Heart left ventricle (tissue), 16 donors: ENCODE measurements around the gene MUCL3. TPM values are rescaled to one million over a fixed set of nuclear protein-coding genes. Genes with fewer than 3 reads are reported as not detected.
A peak's percentile ranks its signal among the peaks of the same experiment; 100 is the strongest.

Experiments
- ATAC-seq, 4 donors: fragments of 200-7000 bp; cut with Tn5 transposase; one replicate each; pipeline ENCODE4 v1.9.1; 2020 to 2022; ENCODE audit warnings: moderate library complexity in 4 of 4, mild to moderate bottlenecking in 3 of 4, moderate number of reproducible peaks in 1 of 4
- DNase-seq, 5 donors: peaks; one replicate each; pipeline ENCODE4 v3.0.0-alpha.2; 2020
- H3K27ac ChIP-seq, 12 donors: fragments of 200-600 bp; sonication (generic) in 4 of 12; one replicate each; pipeline versions ENCODE4 v1.5.0 to v1.8.0; 2016 to 2022; ENCODE audit warnings: mild to moderate bottlenecking in 2 of 12
- H3K27me3 ChIP-seq, 9 donors: fragments of 200-600 bp; sonication (generic) in 2 of 9; one replicate each; pipeline versions ENCODE4 v1.5.1 to v1.8.0; 2016 to 2022; ENCODE audit warnings: mild to moderate bottlenecking in 3 of 9
- H3K36me3 ChIP-seq, 9 donors: fragments of 200-600 bp; sonication (generic) in 2 of 9; one replicate each; pipeline versions ENCODE4 v1.5.0 to v1.8.0; 2018 to 2022; ENCODE audit warnings: mild to moderate bottlenecking in 2 of 9
- H3K4me1 ChIP-seq, 12 donors: fragments of 200-600 bp; sonication (generic) in 4 of 12; one replicate each; pipeline versions ENCODE4 v1.5.0 to v1.8.0; 2016 to 2022; ENCODE audit warnings: mild to moderate bottlenecking in 3 of 12
- H3K4me3 ChIP-seq, 12 donors: fragments of 200-600 bp; sonication (generic) in 4 of 12; one replicate each; pipeline versions ENCODE4 v1.5.0 to v1.8.0; 2017 to 2022; ENCODE audit warnings: mild to moderate bottlenecking in 9 of 12, moderate library complexity in 4 of 12
- H3K9me3 ChIP-seq, 12 donors: fragments of 200-600 bp; sonication (generic) in 4 of 12; one replicate each; pipeline versions ENCODE4 v1.5.0 to v1.8.0; 2016 to 2022; ENCODE audit warnings: mild to moderate bottlenecking in 1 of 12
- POLR2A ChIP-seq, 2 donors: fragments of 450-650 bp; IDR thresholded peaks; one replicate each; pipeline ENCODE4 v1.6.1; 2017; ENCODE audit warnings: antibody characterized with exemption in 2 of 2, mild to moderate bottlenecking in 2 of 2, moderate library complexity in 2 of 2
- WGBS, 4 donors: extraction: QIAGEN DNeasy Blood & Tissue Kit in 2 of 4; methylation state at CpG; one replicate each; pipeline versions ENCODE4 v1.1.5 to v1.1.7; 2013 to 2018; 5-methylcytosine and 5-hydroxymethylcytosine counted together
- intact Hi-C, 10 donors: fragments of 100-400 bp; cut with DNase I; formaldehyde crosslinking; loops; one replicate each; pipeline versions ENCODE4 v1.11.1 to v1.14.2; 2022
- polyA plus RNA-seq, 2 donors: library from polyadenylated mRNA; stranded (reverse); fragments of 200-250 nt; gene quantifications; one replicate each; pipeline ENCODE4 v1.2.3, GENCODE V29; 2013
- total RNA-seq, 9 donors: library from RNA; depleted of rRNA in 2 of 9; stranded (reverse); fragments of >200 nt in 2 of 9; fragmentation: NEBNext Ultra II Directional in 3 of 9; extraction: Animal tissue kit (Norgen Biotek cat#: 25700) in 3 of 9; gene quantifications; one replicate each; pipeline versions ENCODE4 v1.1.0 to v1.2.4, GENCODE V29; 2016 to 2023
- TF ChIP-seq, protein P1 (sequence below), 12 donors: fragments of 200-600 bp; sonication (generic) in 4 of 12; IDR thresholded peaks; one replicate each; pipeline versions ENCODE4 v1.5.0 to v1.8.0; 2018 to 2022; ENCODE audit warnings: antibody characterized with exemption in 12 of 12, mild to moderate bottlenecking in 5 of 12
- donor health status: ischemic (EF 13 %, LVEDD 7.1; RV severe dilation, severe dysfunction).
- donor health status: healthy with polysubstance abuse.
- donor health status: DM: no; HTN: yes; CAD: no.
- donor health status: DM: no; HTN: no; CAD: no.
- donor health status: ischemic (EF 25% LVEDD 6.9; RV normal size, moderate dysfunction).
- donor health status: ischemic (EF 25% LVEDD 5.7; RV mildly dilated, moderate dysfunction).
- donor health status: healthy.
- donor health status: DM: yes; HTN: yes; CAD: no.
- donor health status: ischemic (EF 35%, LVEDD 5.7; RV mildly dilated, moderate dysfunction).
- donor health status: nonischemic (EF 11% LVEDD 7.7; RV severe dilation, severe dysfunction).
- donor health status: DM: yes; HTN: yes; CAD: no.
- donor health status: PGD.
- donor health status: ischemic (EF 29% LVEDD 5.4; RV normal size, mild dysfunction).
- donor health status: nonischemic (EF 23%, LVEDD 6.1; RV moderate dilation, normal function).

MUCL3 gene
- total and polyA plus RNA-seq, 11 donors, result 0.03 to 0.11 TPM; not detected in 9

GRCh38 chr6:30915591-30915946 is 25.2 kb upstream of the MUCL3 start:
- H3K36me3 ChIP-seq, result peaks cover 0 to 61% (median 53%) of the 10 kb centered on the region in 9 donors
- intact Hi-C loops, result loop anchor here in 9 of 10 donors (1.0 to 10.0 kb wide), 11 partner anchors 31 to 279 kb away; partner anchors contain the start of gene DDR1 (in 1 of the 9)
- DNase-seq (peak in 1 of 5 donors; percentile 27), ATAC-seq (peak; percentile 23 to 51 (median 38))
- TF ChIP-seq, protein P1, sequence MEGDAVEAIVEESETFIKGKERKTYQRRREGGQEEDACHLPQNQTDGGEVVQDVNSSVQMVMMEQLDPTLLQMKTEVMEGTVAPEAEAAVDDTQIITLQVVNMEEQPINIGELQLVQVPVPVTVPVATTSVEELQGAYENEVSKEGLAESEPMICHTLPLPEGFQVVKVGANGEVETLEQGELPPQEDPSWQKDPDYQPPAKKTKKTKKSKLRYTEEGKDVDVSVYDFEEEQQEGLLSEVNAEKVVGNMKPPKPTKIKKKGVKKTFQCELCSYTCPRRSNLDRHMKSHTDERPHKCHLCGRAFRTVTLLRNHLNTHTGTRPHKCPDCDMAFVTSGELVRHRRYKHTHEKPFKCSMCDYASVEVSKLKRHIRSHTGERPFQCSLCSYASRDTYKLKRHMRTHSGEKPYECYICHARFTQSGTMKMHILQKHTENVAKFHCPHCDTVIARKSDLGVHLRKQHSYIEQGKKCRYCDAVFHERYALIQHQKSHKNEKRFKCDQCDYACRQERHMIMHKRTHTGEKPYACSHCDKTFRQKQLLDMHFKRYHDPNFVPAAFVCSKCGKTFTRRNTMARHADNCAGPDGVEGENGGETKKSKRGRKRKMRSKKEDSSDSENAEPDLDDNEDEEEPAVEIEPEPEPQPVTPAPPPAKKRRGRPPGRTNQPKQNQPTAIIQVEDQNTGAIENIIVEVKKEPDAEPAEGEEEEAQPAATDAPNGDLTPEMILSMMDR (IDR thresholded peaks at IDR 0.05), result peak; percentile 35 to 82 (median 64)
- no peak for TF ChIP-seq POLR2A (IDR thresholded peaks at IDR 0.05)
- 14 to 20% (median 18%) methylated on average over 5 of the region's 5 CpGs for WGBS, 4 donors
- peak overlapping the region in 4 of 12 donors; percentile 65 to 92 (median 70) for H3K4me3 ChIP-seq
- H3K9me3 ChIP-seq, result no peaks in the 10 kb centered on the region
- peaks cover 0 to 26% (median 22%) of the 10 kb centered on the region in 12 donors for H3K4me1 ChIP-seq
- H3K27me3 ChIP-seq, result no peaks in the 10 kb centered on the region
- peak overlapping the region in 11 of 12 donors; percentile 91 to 98 (median 93) for H3K27ac ChIP-seq

DNA sequence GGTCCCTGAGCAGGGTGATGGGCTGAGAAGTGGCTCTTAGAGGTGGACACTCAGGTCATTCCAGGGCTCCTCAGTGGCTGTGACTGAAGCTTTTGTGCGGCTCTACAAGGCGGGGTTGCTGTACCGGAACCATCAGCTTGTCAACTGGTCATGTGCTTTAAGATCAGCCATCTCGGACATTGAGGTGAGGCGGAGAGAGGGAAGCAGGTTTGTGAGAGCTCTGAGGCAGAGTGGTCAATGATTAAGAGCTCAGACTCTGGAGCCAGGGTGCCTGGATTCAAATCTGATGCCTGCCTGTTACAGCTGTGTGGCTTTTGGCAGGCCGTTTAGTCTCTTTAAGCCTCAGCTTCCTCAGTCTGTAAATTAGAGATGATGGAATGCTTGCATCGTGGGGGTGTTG is 23.7 kb upstream of the MUCL3 start:
- Histone ChIP-seq H3K9me3 (no peaks in the 10 kb centered on the region), H3K4me3 (no peak overlapping the region), H3K27me3 (no peaks in the 10 kb centered on the region), H3K36me3 (peaks cover 0 to 61% (median 56%) of the 10 kb centered on the region in 9 donors), H3K27ac (no peak overlapping the region), H3K4me1 (peaks cover 0 to 26% (median 22%) of the 10 kb centered on the region in 12 donors)
- DNase-seq (no peak), ATAC-seq (no peak)
- no peak for TF ChIP-seq POLR2A (IDR thresholded peaks at IDR 0.05)
- TF ChIP-seq, protein P1 (IDR thresholded peaks at IDR 0.05), result no peak
- 89 to 97% (median 93%) methylated on average over 7 of the region's 7 CpGs for WGBS, 4 donors
- intact Hi-C loops, result loop anchor here in 5 of 10 donors (2.0 to 10.0 kb wide), 7 partner anchors 125 to 278 kb away; no protein-coding TSS in a partner anchor

DNA sequence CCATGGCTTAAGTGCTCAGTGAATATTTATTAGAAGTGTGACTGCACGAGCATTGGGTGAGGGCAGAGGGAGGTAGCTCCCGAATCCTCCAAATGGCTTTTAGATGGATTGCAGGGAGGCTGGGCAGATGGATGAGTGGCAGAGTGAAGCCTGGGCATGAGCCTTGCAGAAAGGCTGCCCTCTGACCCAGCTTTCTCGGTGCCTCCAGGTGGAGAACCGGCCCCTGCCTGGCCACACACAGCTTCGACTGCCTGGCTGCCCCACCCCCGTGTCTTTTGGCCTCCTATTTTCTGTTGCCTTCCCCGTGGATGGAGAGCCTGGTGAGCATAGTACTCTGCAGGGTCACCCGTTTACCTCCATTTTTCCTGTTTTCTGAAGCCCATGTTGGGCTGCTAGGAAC is 23.3 kb upstream of the MUCL3 start:
- Histone ChIP-seq H3K36me3 (peaks cover 0 to 62% (median 59%) of the 10 kb centered on the region in 9 donors), H3K4me1 (peaks cover 0 to 26% (median 22%) of the 10 kb centered on the region in 12 donors), H3K27me3 (no peaks in the 10 kb centered on the region), H3K4me3 (no peak overlapping the region), H3K27ac (no peak overlapping the region), H3K9me3 (no peaks in the 10 kb centered on the region)
- ATAC-seq (no peak), DNase-seq (no peak)
- intact Hi-C loops, result loop anchor here in 5 of 10 donors (2.0 to 10.0 kb wide), 7 partner anchors 125 to 277 kb away; no protein-coding TSS in a partner anchor
- 87 to 96% (median 92%) methylated on average over 8 of the region's 8 CpGs for WGBS, 4 donors
- TF ChIP-seq POLR2A (IDR thresholded peaks at IDR 0.05), result no peak
- TF ChIP-seq, protein P1 (IDR thresholded peaks at IDR 0.05), result no peak

DNA sequence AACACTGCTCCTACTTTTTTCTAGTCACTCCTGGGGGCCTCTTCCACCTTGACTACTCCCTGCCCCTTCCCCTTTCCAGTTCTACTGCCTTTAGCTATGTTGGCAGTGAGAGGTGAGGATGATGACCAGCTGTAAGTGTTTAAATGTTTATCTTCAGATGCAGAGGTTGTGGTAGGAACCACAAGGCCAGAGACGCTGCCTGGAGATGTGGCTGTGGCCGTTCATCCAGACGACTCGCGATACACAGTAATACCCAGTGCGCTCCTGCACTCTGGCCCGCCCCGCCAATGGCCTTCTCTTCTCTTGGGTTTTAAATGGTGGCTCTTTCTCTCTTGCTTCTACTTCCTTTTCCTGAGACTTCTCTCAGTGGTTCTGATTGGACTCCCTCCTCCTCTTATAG is 22.1 kb upstream of the MUCL3 start:
- Histone ChIP-seq H3K27me3 (no peaks in the 10 kb centered on the region), H3K9me3 (no peaks in the 10 kb centered on the region), H3K27ac (no peak overlapping the region), H3K36me3 (peaks cover 0 to 71% (median 65%) of the 10 kb centered on the region in 9 donors), H3K4me1 (peaks cover 0 to 22% (median 18%) of the 10 kb centered on the region in 12 donors), H3K4me3 (no peak overlapping the region)
- ATAC-seq, result no peak
- intact Hi-C loops, result loop anchor here in 4 of 10 donors (5.0 to 10.0 kb wide), 6 partner anchors 124 to 276 kb away; no protein-coding TSS in a partner anchor
- no peak for DNase-seq
- WGBS, 4 donors, result 95 to 98% (median 95%) methylated on average over 8 of the region's 8 CpGs
- TF ChIP-seq, protein P1 (IDR thresholded peaks at IDR 0.05), result no peak
- no peak for TF ChIP-seq POLR2A (IDR thresholded peaks at IDR 0.05)
